GM12874 (cell line): Measurements from ENCODE around the gene LIME1.

Source experiments
- TF ChIP-seq, protein P1 (sequence below): IDR thresholded peaks from 2 replicates; pipeline ENCODE4 v1.5.1; 2011; ENCODE audit warnings: low read depth, mild to moderate bottlenecking, control low read depth, low read length, moderate library complexity; ENCODE audit not compliant: insufficient read depth

LIME1 gene

DNA sequence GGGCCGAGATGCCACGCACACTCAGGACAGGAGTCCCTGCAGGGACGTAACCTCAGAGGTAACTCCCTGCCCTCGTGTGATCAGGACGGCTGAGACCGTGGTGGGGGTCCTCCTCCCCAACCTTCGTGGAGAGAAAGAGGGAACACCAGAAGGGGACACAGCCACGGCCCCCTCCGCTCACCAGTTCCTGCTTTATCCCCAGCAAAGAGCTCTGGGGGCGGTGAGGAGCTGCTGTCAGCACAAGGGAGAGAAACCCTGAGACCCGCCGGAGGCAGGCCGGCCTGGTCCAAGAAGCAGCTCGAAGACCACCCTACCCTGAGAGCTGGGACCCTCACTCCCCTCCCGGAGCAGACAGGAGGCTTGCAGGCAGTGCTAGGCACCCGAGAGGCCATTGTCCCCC, 47.5 kb downstream of the LIME1 start:
- TF ChIP-seq, protein P1, sequence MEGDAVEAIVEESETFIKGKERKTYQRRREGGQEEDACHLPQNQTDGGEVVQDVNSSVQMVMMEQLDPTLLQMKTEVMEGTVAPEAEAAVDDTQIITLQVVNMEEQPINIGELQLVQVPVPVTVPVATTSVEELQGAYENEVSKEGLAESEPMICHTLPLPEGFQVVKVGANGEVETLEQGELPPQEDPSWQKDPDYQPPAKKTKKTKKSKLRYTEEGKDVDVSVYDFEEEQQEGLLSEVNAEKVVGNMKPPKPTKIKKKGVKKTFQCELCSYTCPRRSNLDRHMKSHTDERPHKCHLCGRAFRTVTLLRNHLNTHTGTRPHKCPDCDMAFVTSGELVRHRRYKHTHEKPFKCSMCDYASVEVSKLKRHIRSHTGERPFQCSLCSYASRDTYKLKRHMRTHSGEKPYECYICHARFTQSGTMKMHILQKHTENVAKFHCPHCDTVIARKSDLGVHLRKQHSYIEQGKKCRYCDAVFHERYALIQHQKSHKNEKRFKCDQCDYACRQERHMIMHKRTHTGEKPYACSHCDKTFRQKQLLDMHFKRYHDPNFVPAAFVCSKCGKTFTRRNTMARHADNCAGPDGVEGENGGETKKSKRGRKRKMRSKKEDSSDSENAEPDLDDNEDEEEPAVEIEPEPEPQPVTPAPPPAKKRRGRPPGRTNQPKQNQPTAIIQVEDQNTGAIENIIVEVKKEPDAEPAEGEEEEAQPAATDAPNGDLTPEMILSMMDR = no peak

DNA sequence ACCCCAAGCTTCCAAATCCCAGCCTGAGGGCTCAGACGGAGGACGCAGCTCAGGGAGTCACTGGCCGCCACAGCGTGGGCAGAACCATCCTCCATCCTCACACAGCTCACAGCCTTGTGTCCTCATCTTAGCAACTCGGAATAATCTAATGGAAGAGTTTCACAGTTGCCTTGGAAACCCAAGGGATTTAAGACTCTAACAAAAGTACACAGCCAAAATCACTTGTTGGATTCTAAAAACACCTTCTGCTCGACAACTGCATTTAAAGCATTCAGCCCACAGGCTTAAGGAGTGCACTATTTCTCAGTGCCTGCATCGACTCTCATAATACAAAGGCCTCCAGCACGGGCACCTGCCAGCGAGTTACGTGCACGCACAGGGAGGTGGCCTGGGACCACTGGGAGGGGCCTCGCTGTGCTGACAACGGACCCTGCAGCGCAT, 49.2 kb downstream of the LIME1 start:
- TF ChIP-seq, protein P1 = no peak

DNA sequence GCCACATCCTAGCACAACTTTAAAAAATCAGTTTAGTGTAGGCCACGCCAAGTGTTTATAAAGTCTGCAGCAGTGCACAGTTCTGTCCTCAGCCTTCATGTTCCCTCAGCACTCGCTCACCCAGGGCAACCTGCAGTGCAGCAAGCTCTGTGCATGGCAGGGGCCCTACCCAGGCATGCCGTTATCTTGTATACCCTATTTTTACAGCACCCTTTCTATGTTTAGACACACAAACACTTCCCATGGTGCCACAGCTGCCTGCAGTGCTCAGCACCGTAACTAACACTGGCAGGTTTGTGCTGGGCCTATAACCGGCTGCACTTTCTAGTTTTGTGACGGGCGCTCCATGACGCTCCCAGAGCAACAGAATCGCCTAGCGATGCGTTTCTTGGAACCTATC, 50.8 kb downstream of the LIME1 start:
- TF ChIP-seq, protein P1 = no peak

DNA sequence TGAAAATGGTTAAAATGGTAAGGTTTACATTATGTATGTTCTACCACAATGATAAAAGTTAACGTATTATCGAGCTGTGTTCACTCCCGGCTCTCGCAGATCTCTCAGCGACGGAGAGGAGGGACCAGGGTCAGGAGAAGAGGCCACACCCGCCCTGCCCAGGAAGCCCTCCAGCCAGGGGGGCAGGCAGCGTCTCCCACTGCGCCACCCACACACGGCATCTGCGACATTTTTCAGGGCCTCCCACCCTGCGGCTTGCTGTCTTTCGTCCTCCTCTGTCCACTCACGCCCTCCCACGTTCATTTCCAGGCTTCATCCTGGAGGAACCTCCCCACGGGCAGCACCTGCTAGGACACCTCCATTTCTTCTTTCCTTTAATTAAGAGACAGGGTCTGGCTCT, 51.3 kb downstream of the LIME1 start:
- TF ChIP-seq, protein P1 = no peak
